HepG2 (cell line): ENCODE results near the gene TTC28. TPM values are rescaled to one million over a fixed set of nuclear protein-coding genes. Genes with fewer than 3 reads are reported as not detected.

Experiments
- ATAC-seq: fragments of 200-7000 bp; cut with Tn5 transposase; 3 replicates; pipeline ENCODE4 v1.9.1; 2020; ENCODE audit warnings: mild to moderate bottlenecking, moderate library complexity
- BruUV-seq: library from RNA; stranded (reverse); fragments of 400-500 nt; replicated peaks from 2 replicates; lab custom pipeline; 2021; lab: Mats Ljungman, UMichigan
- CTCF ChIA-PET: fragments of 300-600 bp; formaldehyde crosslinking; extraction: SDS; loops from one replicate; lab custom pipeline; 2021; ENCODE audit warnings: low total read pairs, inconsistent platforms, low intra/inter-chr PET ratio; lab: Yijun Ruan, JAX
- POLR2A ChIA-PET: fragments of 350-600 bp; sonication (Branson Sonifier 250); formaldehyde crosslinking; loops from one replicate; lab custom pipeline; 2020; ENCODE audit warnings: antibody characterized with exemption, inconsistent platforms; lab: Yijun Ruan, JAX
- DNase-seq: peaks from one replicate; pipeline ENCODE4 v3.0.0-alpha.2; 2015; ENCODE audit warnings: low spot score
- FAIRE-seq: peaks from 3 replicates; lab custom pipeline; 2011; peaks lifted over from hg19 to GRCh38; lab: Jason Lieb, UNC
- H2AFZ ChIP-seq: one replicate; pipeline ENCODE4 v1.6.1; 2011; ENCODE audit warnings: low read length, inconsistent platforms
- H3K27ac ChIP-seq: fragments of 300-600 bp; 3 replicates; pipeline ENCODE4 v1.8.0; 2011; ENCODE audit warnings: mixed run types, mild to moderate bottlenecking, mixed read lengths, low read length, inconsistent platforms; ENCODE audit not compliant: insufficient read depth; ENCODE audit errors: extremely low read length
- H3K27me3 ChIP-seq, 2 experiments: fragments of 200-600 bp in 1 of 2; 2 replicates in 1 of 2; 3 replicates in 1 of 2; pipeline versions ENCODE4 v1.6.0 to v1.8.0; 2011; ENCODE audit warnings: low read length in 2 of 2, mild to moderate bottlenecking in 2 of 2, moderate library complexity in 2 of 2, inconsistent platforms in 1 of 2; ENCODE audit not compliant: insufficient read depth in 2 of 2, control insufficient read depth in 1 of 2
- H3K36me3 ChIP-seq, 2 experiments: fragments of 200-600 bp in 1 of 2; replicated peaks in 1 of 2; 2 replicates in 1 of 2; 3 replicates in 1 of 2; pipeline versions ENCODE4 v1.5.1 to v1.8.0; 2011; ENCODE audit warnings: low read length in 2 of 2, inconsistent platforms in 1 of 2; ENCODE audit not compliant: insufficient read depth in 2 of 2, control insufficient read depth in 1 of 2
- H3K4me1 ChIP-seq: 2 replicates; pipeline ENCODE4 v1.5.1; 2012; ENCODE audit warnings: low read length, inconsistent platforms; ENCODE audit not compliant: insufficient read depth
- H3K4me2 ChIP-seq: 2 replicates; pipeline ENCODE4 v1.6.0; 2011; ENCODE audit warnings: low read depth, low read length, inconsistent platforms
- H3K4me3 ChIP-seq, 3 experiments: fragments of 200-600 bp in 1 of 3; sonication (generic), shearing (Covaris generic) in 1 of 3; replicated peaks in 1 of 3; 2 replicates each; pipeline ENCODE4 v1.5.1; 2011 to 2016; ENCODE audit warnings: low read length in 3 of 3, inconsistent platforms in 2 of 3, low read depth in 2 of 3, mild to moderate bottlenecking in 2 of 3, control low read depth in 1 of 3, mixed read lengths in 1 of 3; ENCODE audit not compliant: insufficient read depth in 1 of 3
- H3K79me2 ChIP-seq: one replicate; pipeline ENCODE4 v1.6.1; 2011; ENCODE audit warnings: low read length, inconsistent platforms; ENCODE audit not compliant: insufficient read depth
- H3K9ac ChIP-seq: 2 replicates; pipeline ENCODE4 v1.6.0; 2011; ENCODE audit warnings: mild to moderate bottlenecking, low read depth, low read length, inconsistent platforms; ENCODE audit not compliant: insufficient read depth
- H3K9me3 ChIP-seq: 2 replicates; pipeline ENCODE4 v1.5.1; 2012; ENCODE audit warnings: mild to moderate bottlenecking, low read length
- H4K20me1 ChIP-seq: 2 replicates; pipeline ENCODE4 v1.6.0; 2011; ENCODE audit warnings: inconsistent platforms, mild to moderate bottlenecking, low read length, moderate library complexity; ENCODE audit not compliant: insufficient read depth
- ARID5B ChIP-seq: IDR thresholded peaks from 2 replicates; pipeline ENCODE4 v1.4.0; 2020; ENCODE audit warnings: mild to moderate bottlenecking, missing genetic modification reagents
- FOXA1 ChIP-seq, 2 experiments: fragments of 450-650 bp in 1 of 2; sonication (generic) in 1 of 2; formaldehyde crosslinking in 1 of 2; IDR thresholded peaks; 2 replicates each; pipeline versions ENCODE4 v1.4.0 to v1.6.1; 2016 to 2020; ENCODE audit warnings: missing genetic modification reagents in 1 of 2
- FOXP1 ChIP-seq, 2 experiments: fragments of 450-650 bp in 1 of 2; IDR thresholded peaks; 2 replicates each; pipeline ENCODE4 v1.6.1; 2017 to 2018; ENCODE audit warnings: antibody characterized with exemption in 1 of 2
- HNRNPLL ChIP-seq: fragments of 200-400 bp; formaldehyde crosslinking; IDR thresholded peaks from 2 replicates; pipeline ENCODE4 v1.6.1; 2017; ENCODE audit warnings: mild to moderate bottlenecking, low read depth, low read length; ENCODE audit not compliant: poor library complexity, severe bottlenecking
- NR2F6 ChIP-seq, 2 experiments: IDR thresholded peaks; 2 replicates each; pipeline ENCODE4 v1.6.1; 2016; ENCODE audit warnings: antibody characterized with exemption in 1 of 2, mild to moderate bottlenecking in 1 of 2
- RARA ChIP-seq: IDR thresholded peaks from 2 replicates; pipeline ENCODE4 v1.6.1; 2016; ENCODE audit warnings: missing genetic modification reagents, missing compliant biosample characterization
- RORA ChIP-seq: sonication (generic); formaldehyde crosslinking; IDR thresholded peaks from 2 replicates; pipeline ENCODE4 v1.5.0; 2020; ENCODE audit warnings: mild to moderate bottlenecking, missing genetic modification reagents, moderate library complexity
- SIX1 ChIP-seq: sonication (generic); formaldehyde crosslinking; IDR thresholded peaks from 2 replicates; pipeline ENCODE4 v1.4.0; 2020; ENCODE audit warnings: missing genetic modification reagents, borderline replicate concordance
- SOX13 ChIP-seq, 3 experiments: fragments of 450-650 bp in 1 of 3; sonication (generic) in 1 of 3; formaldehyde crosslinking in 1 of 3; IDR thresholded peaks in 2 of 3; conservative IDR thresholded peaks in 1 of 3; 2 replicates each; pipeline versions ENCODE4 v1.5.0 to v1.6.1; 2016 to 2020; ENCODE audit warnings: antibody characterized with exemption in 1 of 3, mild to moderate bottlenecking in 1 of 3, missing compliant biosample characterization in 1 of 3, missing genetic modification reagents in 1 of 3, moderate library complexity in 1 of 3
- SRY ChIP-seq: sonication (generic); formaldehyde crosslinking; IDR thresholded peaks from 2 replicates; pipeline ENCODE4 v1.8.0; 2022; ENCODE audit warnings: mild to moderate bottlenecking, missing genetic modification reagents
- ZKSCAN1 ChIP-seq: fragments of 150-350 bp; IDR thresholded peaks from 2 replicates; pipeline ENCODE4 v1.6.1; 2014; ENCODE audit warnings: low read length
- ZMYM3 ChIP-seq: sonication (generic); formaldehyde crosslinking; IDR thresholded peaks from 2 replicates; pipeline ENCODE4 v1.5.1; 2020; ENCODE audit warnings: mild to moderate bottlenecking, missing genetic modification reagents
- ZNF260 ChIP-seq: sonication (generic); formaldehyde crosslinking; IDR thresholded peaks from 2 replicates; pipeline ENCODE4 v1.4.0; 2020; ENCODE audit warnings: missing genetic modification reagents, low read depth, mild to moderate bottlenecking, borderline replicate concordance
- ZNF431 ChIP-seq: sonication (generic); formaldehyde crosslinking; IDR thresholded peaks from 2 replicates; pipeline ENCODE4 v1.9.0; 2022; ENCODE audit warnings: missing genetic modification reagents, low read depth, mild to moderate bottlenecking, borderline replicate concordance
- ZNF572 ChIP-seq: sonication (generic); formaldehyde crosslinking; IDR thresholded peaks from 2 replicates; pipeline ENCODE4 v1.5.1; 2020; ENCODE audit warnings: mild to moderate bottlenecking, missing genetic modification reagents
- ZNF607 ChIP-seq: sonication (generic); formaldehyde crosslinking; IDR thresholded peaks from 2 replicates; pipeline ENCODE4 v1.5.1; 2020; ENCODE audit warnings: missing genetic modification reagents, mild to moderate bottlenecking, borderline replicate concordance
- ZNF678 ChIP-seq: sonication (generic); formaldehyde crosslinking; IDR thresholded peaks from 2 replicates; pipeline ENCODE4 v1.4.0; 2020; ENCODE audit warnings: mild to moderate bottlenecking, missing genetic modification reagents
- ZNF737 ChIP-seq: sonication (generic); formaldehyde crosslinking; IDR thresholded peaks from 2 replicates; pipeline ENCODE4 v1.5.0; 2020; ENCODE audit warnings: missing genetic modification reagents, mild to moderate bottlenecking, borderline replicate concordance
- ZNF780A ChIP-seq: sonication (generic); formaldehyde crosslinking; IDR thresholded peaks from 2 replicates; pipeline ENCODE4 v1.8.0; 2022; ENCODE audit warnings: mild to moderate bottlenecking, missing genetic modification reagents, moderate library complexity
- ZNF790 ChIP-seq: sonication (generic); formaldehyde crosslinking; IDR thresholded peaks from 2 replicates; pipeline ENCODE4 v1.8.0; 2022; ENCODE audit warnings: missing genetic modification reagents, mild to moderate bottlenecking, borderline replicate concordance
- ZNF883 ChIP-seq: sonication (generic); formaldehyde crosslinking; IDR thresholded peaks from 2 replicates; pipeline ENCODE4 v1.5.1; 2020; ENCODE audit warnings: mild to moderate bottlenecking, missing genetic modification reagents; ENCODE audit errors: not compliant biosample characterization
- in situ Hi-C: cut with HindIII; loops from 2 replicates; pipeline ENCODE4 v1.10.0; 2017; ENCODE audit warnings: low pct_unique_long_range_greater_than_20kb; ENCODE audit not compliant: extremely low pct_ligation_motif_present
- intact Hi-C: fragments of 100-400 bp; cut with micrococcal nuclease; formaldehyde crosslinking; loops from one replicate; pipeline ENCODE4 v1.10.0; 2022; ENCODE audit not compliant: unreplicated experiment
- polyA plus RNA-seq, 8 experiments: library from polyadenylated mRNA; depleted of rRNA in 3 of 8; stranded (reverse) in 7 of 8; unstranded in 1 of 8; fragments of >200 nt; fragmentation: Illumina TruSeq in 4 of 8; extraction: Trizol in 4 of 8; gene quantifications; 2 replicates each; pipeline versions ENCODE4 v1.2.1 to v1.2.3, GENCODE V29; 2011 to 2016; ENCODE audit warnings: low read depth in 4 of 8, missing spikeins in 1 of 8, mixed read lengths in 1 of 8; ENCODE audit not compliant: insufficient read depth in 1 of 8
- total RNA-seq, 5 experiments: library from RNA; depleted of rRNA; stranded (reverse); fragments of >200 nt; fragmentation: Illumina TruSeq; extraction: Trizol; gene quantifications; 2 replicates each; pipeline ENCODE4 v1.2.3, GENCODE V29; 2016; ENCODE audit warnings: low read depth in 1 of 5

The TTC28 gene
- total and polyA plus RNA-seq, 2 of the 13 experiments (the other 11 are each of a cell fraction or from before 2014, with no cell fraction given), result 4.2 to 13.1 TPM

GRCh38 chr22:28297504-28297903, 382.1 kb downstream of the TTC28 start (continued):
- TF ChIP-seq ZNF572 (CRISPR knock-in tag), result no peak
- TF ChIP-seq ZNF790, result no peak
- TF ChIP-seq ZNF883 (CRISPR knock-in tag), result no peak
- no peak for TF ChIP-seq HNRNPLL
- TF ChIP-seq, all 625 proteins: peak for 0

- H3K9ac ChIP-seq, result no peak overlapping the region
- H3K27ac ChIP-seq, result no peak overlapping the region
- no peaks in the 10 kb centered on the region for H3K27me3 ChIP-seq
- ATAC-seq (peak; percentile 28; the same call in 1 of the 3 replicates), FAIRE-seq (no peak), DNase-seq (peak; percentile 21)
- no peaks in the 10 kb centered on the region for H3K9me3 ChIP-seq
- H3K4me1 ChIP-seq, result peaks cover 13% of the 10 kb centered on the region
- no peak overlapping the region for H3K4me2 ChIP-seq
- H3K79me2 ChIP-seq, result no peaks in the 10 kb centered on the region
- in situ Hi-C loops, result no loop called here
- ChIA-PET CTCF (no interaction called here), POLR2A (no interaction called here)
- no peaks in the 10 kb centered on the region for H3K36me3 ChIP-seq
- BruUV-seq, result no TSS peak
- no peak overlapping the region for H3K4me3 ChIP-seq
- intact Hi-C loops, result no loop called here
- no peak overlapping the region for H2AFZ ChIP-seq
- no peaks in the 10 kb centered on the region for H4K20me1 ChIP-seq
- TF ChIP-seq ZKSCAN1, result no peak
- no peak for TF ChIP-seq ZNF737 (CRISPR knock-in tag)
- TF ChIP-seq RORA (CRISPR knock-in tag), result no peak
- TF ChIP-seq NR2F6 (IDR thresholded peaks at IDR 0.05), result 0 out of 2 replicates have a peak, but pooled peaks have one; percentile 14
- TF ChIP-seq NR2F6 (CRISPR knock-in tag; IDR thresholded peaks at IDR 0.05), result no peak
- TF ChIP-seq ZNF607, result no peak
- TF ChIP-seq RARA, result peak; percentile 63
- no peak for TF ChIP-seq SRY (CRISPR knock-in tag)
- no peak for TF ChIP-seq SOX13 (IDR thresholded peaks at IDR 0.05)
- TF ChIP-seq SOX13 (CRISPR knock-in tag; conservative IDR thresholded peaks at IDR 0.05 in 1 of 2, IDR thresholded peaks at IDR 0.05 in 1 of 2), result peak in 1 of 2 experiments; percentile 26; a peak in 1 of 4 replicates
- no peak for TF ChIP-seq ZNF678 (CRISPR knock-in tag)
- no peak for TF ChIP-seq ZNF431 (CRISPR knock-in tag)
- TF ChIP-seq SIX1 (CRISPR knock-in tag), result peak; percentile 72; the same call in 1 of the 2 replicates
- TF ChIP-seq ZNF260 (CRISPR knock-in tag), result no peak
- no peak for TF ChIP-seq ZNF790
- no peak for TF ChIP-seq ARID5B (CRISPR knock-in tag)
- no peak for TF ChIP-seq FOXA1 (IDR thresholded peaks at IDR 0.05)
- TF ChIP-seq FOXA1 (CRISPR knock-in tag; IDR thresholded peaks at IDR 0.05), result 0 out of 2 replicates have a peak, but pooled peaks have one; percentile 8
- no peak for TF ChIP-seq ZMYM3 (CRISPR knock-in tag)
- TF ChIP-seq FOXP1 (IDR thresholded peaks at IDR 0.05), result no peak
- no peak for TF ChIP-seq FOXP1 (CRISPR knock-in tag; IDR thresholded peaks at IDR 0.05)
- no peak for TF ChIP-seq ZNF780A (CRISPR knock-in tag)
These were observed 383.2 kb downstream of the TTC28 start for GRCh38 chr22:28296452-28296851.
